CD4-positive, alpha-beta T cell treated with Interleukin-15 for 4 hours (primary cell): ENCODE data around the gene COMMD10.

Source experiments
- DNase-seq: peaks from one replicate; pipeline ENCODE4 v3.0.0-alpha.2; 2020; ENCODE audit warnings: low spot score

COMMD10 gene

GRCh38 chr5:116216246-116216645, 131.4 kb downstream of the COMMD10 start:
- no peak for DNase-seq

- DNase-seq = no peak
Measured at GRCh38 chr5:116225281-116225922, 140.6 kb downstream of the COMMD10 start.

- DNase-seq = no peak
Measured at GRCh38 chr5:116229131-116229689, 144.4 kb downstream of the COMMD10 start.

- no peak for DNase-seq
Measured at GRCh38 chr5:116231288-116231687, 146.5 kb downstream of the COMMD10 start.

- DNase-seq = no peak
Measured at GRCh38 chr5:116234681-116235080, 149.9 kb downstream of the COMMD10 start.

- no peak for DNase-seq
Measured at GRCh38 chr5:116237917-116238500, 153.2 kb downstream of the COMMD10 start.

- DNase-seq = no peak
Measured at GRCh38 chr5:116242343-116242742, 157.5 kb downstream of the COMMD10 start.

- no peak for DNase-seq
Measured at GRCh38 chr5:116248432-116248831, 163.6 kb downstream of the COMMD10 start.

GRCh38 chr5:116249648-116250047, 164.8 kb downstream of the COMMD10 start:
- no peak for DNase-seq

GRCh38 chr5:116256717-116257116, 171.9 kb downstream of the COMMD10 start:
- DNase-seq = no peak

- DNase-seq = no peak
Measured at GRCh38 chr5:116265471-116265870, 180.6 kb downstream of the COMMD10 start.

GRCh38 chr5:116271446-116272025, 186.7 kb downstream of the COMMD10 start:
- no peak for DNase-seq

- no peak for DNase-seq
Measured at GRCh38 chr5:116272281-116272941, 187.6 kb downstream of the COMMD10 start.

- no peak for DNase-seq
Measured at GRCh38 chr5:116273448-116274242, 188.8 kb downstream of the COMMD10 start.

- no peak for DNase-seq
Measured at GRCh38 chr5:116274251-116274650, 189.4 kb downstream of the COMMD10 start.

- no peak for DNase-seq
Measured at GRCh38 chr5:116275282-116275681, 190.5 kb downstream of the COMMD10 start.

- DNase-seq = no peak
Measured at GRCh38 chr5:116276952-116277351, 192.1 kb downstream of the COMMD10 start.

- DNase-seq = no peak
Measured at GRCh38 chr5:116280149-116280803, 195.5 kb downstream of the COMMD10 start.

- DNase-seq = peak; percentile 2
Measured at GRCh38 chr5:116281309-116281708, 196.5 kb downstream of the COMMD10 start.

- DNase-seq = no peak
Measured at GRCh38 chr5:116288524-116288923, 203.7 kb downstream of the COMMD10 start.

GRCh38 chr5:116289276-116289675, 204.5 kb downstream of the COMMD10 start:
- DNase-seq = no peak
